CD4-positive, CD25-positive, alpha-beta regulatory T cell (primary cell): Measurements from ENCODE around the gene ZBTB18. TPM values are rescaled to one million over a fixed set of nuclear protein-coding genes. Genes with fewer than 3 reads are reported as not detected.

Experiments
- ATAC-seq, 2 donors: fragments of 150-1000 bp; cut with Tn5 transposase; one replicate each; pipeline ENCODE4 v1.10.0; 2021; ENCODE audit warnings: low read depth in 2 of 2, moderate number of reproducible peaks in 2 of 2, moderate library complexity in 1 of 2
- DNase-seq, 3 donors: peaks; one replicate each; pipeline versions ENCODE4 v3.0.0 to v3.0.0-alpha.2; 2012 to 2022; ENCODE audit warnings: mixed read lengths in 1 of 3
- H3K27ac ChIP-seq: one replicate; pipeline ENCODE4 v1.7.0; 2013; ENCODE audit warnings: mild to moderate bottlenecking, low read length; ENCODE audit not compliant: insufficient read depth, poor library complexity, severe bottlenecking
- H3K27me3 ChIP-seq: one replicate; pipeline ENCODE4 v1.7.0; 2013; ENCODE audit warnings: low read length; ENCODE audit not compliant: control insufficient read depth, insufficient read depth
- H3K36me3 ChIP-seq: one replicate; pipeline ENCODE4 v1.7.0; 2013; ENCODE audit warnings: mild to moderate bottlenecking, low read length, moderate library complexity; ENCODE audit not compliant: control insufficient read depth, insufficient read depth
- H3K4me1 ChIP-seq: 2 replicates; pipeline ENCODE4 v1.7.0; 2013; ENCODE audit warnings: mild to moderate bottlenecking, low read length; ENCODE audit not compliant: insufficient read depth, control insufficient read depth, poor library complexity, severe bottlenecking
- H3K4me3 ChIP-seq: one replicate; pipeline ENCODE4 v1.7.0; 2013; ENCODE audit warnings: low read depth, mild to moderate bottlenecking, low read length, moderate library complexity
- H3K9me3 ChIP-seq, 2 experiments: 1 replicate in 1 of 2; 2 replicates in 1 of 2; pipeline ENCODE4 v1.7.0; 2013; ENCODE audit warnings: low read length in 2 of 2, mild to moderate bottlenecking in 1 of 2, moderate library complexity in 1 of 2; ENCODE audit not compliant: control insufficient read depth in 2 of 2
- H3K27ac Mint-ChIP-seq, 3 donors: one replicate each; pipeline ENCODE4 v1.8.0; 2020 to 2022; ENCODE audit warnings: mild to moderate bottlenecking in 3 of 3, mixed read lengths in 3 of 3, moderate library complexity in 2 of 3
- H3K27me3 Mint-ChIP-seq: one replicate; pipeline ENCODE4 v1.8.0; 2022; ENCODE audit warnings: mild to moderate bottlenecking, mixed read lengths
- H3K36me3 Mint-ChIP-seq: one replicate; pipeline ENCODE4 v1.8.0; 2020; ENCODE audit warnings: mixed read lengths
- H3K4me1 Mint-ChIP-seq, 4 donors: one replicate each; pipeline ENCODE4 v1.8.0; 2020 to 2022; ENCODE audit warnings: mixed read lengths in 4 of 4, mild to moderate bottlenecking in 1 of 4
- H3K4me3 Mint-ChIP-seq, 4 donors: one replicate each; pipeline ENCODE4 v1.8.0; 2020 to 2022; ENCODE audit warnings: mild to moderate bottlenecking in 4 of 4, mixed read lengths in 4 of 4, moderate library complexity in 3 of 4
- H3K9me3 Mint-ChIP-seq, 7 donors: one replicate each; pipeline ENCODE4 v1.8.0; 2020 to 2022; ENCODE audit warnings: mixed read lengths in 7 of 7, mild to moderate bottlenecking in 3 of 7, moderate library complexity in 2 of 7
- polyA plus RNA-seq, 4 donors: library from polyadenylated mRNA; unstranded; fragments of 300-500 nt; fragmentation: Illumina TruSeq; gene quantifications; one replicate each; pipeline ENCODE4 v1.2.3, GENCODE V29; 2021
- total RNA-seq: library from RNA; stranded (reverse); gene quantifications from one replicate; pipeline ENCODE4 v1.2.3, GENCODE V29; 2022

ZBTB18 gene
- total and polyA plus RNA-seq, 5 donors from 2014 or later: 0.76 to 21.7 (median 2.0) TPM

DNA sequence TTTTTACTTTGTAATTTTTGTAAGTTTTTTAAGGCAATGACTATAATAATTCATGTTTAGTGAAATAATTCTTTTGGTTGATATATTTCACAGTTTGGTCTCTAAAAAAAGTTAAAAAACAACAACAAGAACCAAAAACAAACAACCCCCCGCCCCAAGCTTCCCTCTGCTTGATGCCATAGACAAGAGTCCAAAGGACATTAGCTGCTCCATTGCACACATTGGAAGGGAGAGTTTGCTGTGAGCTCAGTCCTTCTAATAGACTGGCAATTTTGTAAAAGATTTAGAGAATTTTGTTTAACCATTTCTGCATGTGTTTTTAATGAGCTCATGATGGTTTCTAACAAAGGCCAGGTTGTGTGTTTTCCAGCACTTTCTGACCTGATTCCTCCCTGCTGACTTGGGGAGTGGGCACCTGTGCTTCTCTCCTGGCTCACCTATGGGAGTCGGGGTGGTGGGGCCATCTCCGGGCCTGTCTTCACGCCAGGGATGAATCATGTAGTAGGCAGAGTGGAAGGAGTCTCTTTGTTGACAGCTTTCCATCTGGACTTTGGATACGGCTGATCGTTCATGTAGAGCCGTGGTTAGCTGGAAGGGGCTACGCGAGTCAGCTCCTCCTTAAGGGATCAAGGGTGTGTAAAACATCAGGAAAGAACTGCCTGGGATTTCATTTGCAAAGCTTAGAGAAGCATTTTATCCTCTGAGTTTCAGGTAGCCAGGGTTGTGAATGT, 14.1 kb downstream of the ZBTB18 start:
- Mint-ChIP-seq H3K27ac (no peak overlapping the region), H3K9me3 (no peaks in the 10 kb centered on the region), H3K4me3 (no peak overlapping the region), H3K4me1 (peaks cover 0 to 3% (median under 1%) of the 10 kb centered on the region in 4 donors), H3K36me3 (no peaks in the 10 kb centered on the region), H3K27me3 (peaks cover 4% of the 10 kb centered on the region)
- Histone ChIP-seq H3K27me3 (peaks cover 5% of the 10 kb centered on the region), H3K36me3 (no peaks in the 10 kb centered on the region), H3K4me1 (no peaks in the 10 kb centered on the region), H3K9me3 (no peaks in the 10 kb centered on the region), H3K4me3 (no peak overlapping the region), H3K27ac (no peak overlapping the region)
- DNase-seq (no peak), ATAC-seq (no peak)

DNA sequence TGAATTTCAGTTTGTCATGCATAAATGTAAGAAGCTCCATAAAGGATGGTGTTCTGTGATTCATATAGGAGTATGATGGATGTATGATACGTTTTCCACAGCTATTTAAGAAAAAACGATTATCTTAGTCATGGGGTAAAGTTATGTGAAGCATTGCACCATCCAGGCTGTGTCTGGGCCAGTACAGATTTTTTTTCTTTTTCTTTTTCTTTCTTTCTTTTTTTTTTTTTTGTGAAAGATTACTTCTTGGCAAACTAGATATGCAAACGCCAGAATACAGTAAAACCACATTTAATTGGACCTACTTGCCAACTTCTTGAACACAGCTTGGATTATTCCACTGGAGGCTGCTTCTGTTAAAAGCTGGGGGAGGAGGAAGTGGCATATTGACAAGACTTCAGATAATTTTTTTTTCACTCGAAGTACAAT, 14.9 kb downstream of the ZBTB18 start:
- ATAC-seq: no peak
- Mint-ChIP-seq H3K36me3 (no peaks in the 10 kb centered on the region), H3K27me3 (no peaks in the 10 kb centered on the region), H3K9me3 (no peaks in the 10 kb centered on the region), H3K27ac (no peak overlapping the region), H3K4me1 (peaks cover 0 to 3% (median under 1%) of the 10 kb centered on the region in 4 donors), H3K4me3 (no peak overlapping the region)
- Histone ChIP-seq H3K27me3 (peaks cover 5% of the 10 kb centered on the region), H3K36me3 (no peaks in the 10 kb centered on the region), H3K9me3 (no peaks in the 10 kb centered on the region), H3K4me3 (no peak overlapping the region), H3K4me1 (no peaks in the 10 kb centered on the region), H3K27ac (no peak overlapping the region)
- no peak for DNase-seq

DNA sequence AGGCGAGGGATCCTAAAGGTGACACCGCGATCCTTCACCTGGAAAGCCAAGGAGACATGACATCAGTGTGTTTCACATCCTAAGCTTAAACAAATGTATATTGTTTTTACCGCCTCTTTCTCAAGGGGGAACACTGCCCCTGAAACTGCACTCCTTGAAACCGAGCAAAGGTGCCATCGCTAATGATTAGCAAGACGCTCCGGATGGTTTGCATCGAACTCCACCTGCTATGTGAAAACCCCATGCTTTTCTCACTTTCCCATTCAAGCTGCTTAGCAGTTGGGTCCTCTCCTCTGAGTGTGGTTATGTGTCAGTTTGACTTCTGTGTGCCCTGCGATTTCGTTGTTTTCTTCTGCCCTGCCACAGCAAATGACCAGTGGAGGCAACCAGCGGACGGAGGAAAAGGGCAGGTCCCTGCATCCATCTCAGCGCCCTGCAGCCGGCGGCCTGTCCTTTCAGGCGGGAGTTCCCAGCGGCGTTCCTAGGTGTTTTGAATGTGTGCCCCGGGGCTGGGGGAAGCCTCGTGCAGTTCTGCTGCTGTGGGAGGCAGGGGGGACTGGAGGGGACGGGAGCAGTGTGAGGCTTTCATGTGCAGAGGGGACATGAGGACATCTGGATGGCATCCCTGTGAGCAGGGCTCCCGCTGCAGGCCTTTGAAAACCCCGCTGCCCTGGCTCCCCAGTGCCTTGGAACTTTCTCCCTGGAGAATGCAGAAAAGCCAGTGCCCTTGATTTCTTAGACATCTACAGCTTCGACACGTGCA, 16.1 kb downstream of the ZBTB18 start:
- H3K4me1 Mint-ChIP-seq: peaks cover 0 to 3% (median under 1%) of the 10 kb centered on the region in 4 donors
- H3K27ac Mint-ChIP-seq: peak overlapping the region in 1 of 3 donors; percentile 14
- H3K4me3 ChIP-seq: no peak overlapping the region
- no peak overlapping the region for H3K4me3 Mint-ChIP-seq
- H3K36me3 ChIP-seq: no peaks in the 10 kb centered on the region
- peaks cover 5% of the 10 kb centered on the region for H3K27me3 ChIP-seq
- H3K9me3 ChIP-seq: no peaks in the 10 kb centered on the region
- no peaks in the 10 kb centered on the region for H3K36me3 Mint-ChIP-seq
- no peaks in the 10 kb centered on the region for H3K27me3 Mint-ChIP-seq
- DNase-seq: no peak
- no peak for ATAC-seq
- no peaks in the 10 kb centered on the region for H3K4me1 ChIP-seq
- H3K27ac ChIP-seq: no peak overlapping the region
- no peaks in the 10 kb centered on the region for H3K9me3 Mint-ChIP-seq

DNA sequence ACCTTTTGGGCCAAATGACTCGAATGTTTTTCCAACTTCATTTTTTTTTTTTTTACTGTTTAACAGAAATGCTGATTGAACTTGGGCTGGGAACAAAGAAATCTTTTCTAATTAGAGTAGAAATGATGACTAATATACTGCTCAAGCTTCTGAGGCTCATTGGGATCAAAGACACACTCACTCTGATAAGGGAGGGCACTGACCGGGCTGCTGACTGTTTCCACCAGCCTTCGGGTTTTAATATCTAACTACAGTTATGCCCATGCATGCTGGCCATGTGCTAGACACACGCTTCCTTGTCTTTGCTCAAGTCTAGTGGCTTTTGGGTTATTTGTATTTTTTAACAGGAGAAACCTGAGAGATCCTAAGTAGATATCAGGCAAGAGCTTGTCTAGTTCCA, 16.8 kb downstream of the ZBTB18 start:
- Histone ChIP-seq H3K36me3 (no peaks in the 10 kb centered on the region), H3K27ac (no peak overlapping the region), H3K4me1 (no peaks in the 10 kb centered on the region), H3K9me3 (no peaks in the 10 kb centered on the region), H3K27me3 (peaks cover 5% of the 10 kb centered on the region), H3K4me3 (no peak overlapping the region)
- Mint-ChIP-seq H3K4me1 (peaks cover 0 to 7% (median 4%) of the 10 kb centered on the region in 4 donors), H3K27ac (no peak overlapping the region), H3K9me3 (no peaks in the 10 kb centered on the region), H3K4me3 (no peak overlapping the region), H3K36me3 (no peaks in the 10 kb centered on the region), H3K27me3 (no peaks in the 10 kb centered on the region)
- ATAC-seq (no peak), DNase-seq (no peak)

DNA sequence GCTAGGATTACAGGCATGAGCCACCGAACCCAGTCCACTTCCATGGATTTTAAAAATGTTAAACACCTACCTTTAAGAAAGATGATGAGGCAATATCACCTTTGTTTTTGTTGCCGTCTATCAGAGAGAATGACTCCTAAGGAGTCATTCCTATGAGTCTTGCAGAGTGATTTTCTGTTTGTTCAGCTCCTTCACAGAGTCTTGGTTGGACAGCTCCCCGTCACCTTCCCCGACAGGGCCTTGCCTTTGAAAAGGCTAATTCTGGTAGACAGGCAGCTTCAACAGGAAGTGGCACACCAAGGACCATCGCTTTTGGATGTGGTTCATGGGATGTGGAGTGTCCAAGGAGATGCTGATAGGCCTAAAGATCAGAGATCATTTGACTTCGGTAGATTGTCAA, 17.5 kb downstream of the ZBTB18 start:
- H3K27ac ChIP-seq: no peak overlapping the region
- no peaks in the 10 kb centered on the region for H3K36me3 ChIP-seq
- ATAC-seq (no peak), DNase-seq (no peak)
- H3K9me3 ChIP-seq: no peaks in the 10 kb centered on the region
- peaks cover 0 to 8% (median 4%) of the 10 kb centered on the region in 4 donors for H3K4me1 Mint-ChIP-seq
- H3K36me3 Mint-ChIP-seq: no peaks in the 10 kb centered on the region
- H3K27me3 Mint-ChIP-seq: no peaks in the 10 kb centered on the region
- peaks cover 3% of the 10 kb centered on the region for H3K27me3 ChIP-seq
- no peak overlapping the region for H3K4me3 Mint-ChIP-seq
- peak overlapping the region in 1 of 3 donors; percentile 26 for H3K27ac Mint-ChIP-seq
- H3K4me1 ChIP-seq: no peaks in the 10 kb centered on the region
- H3K9me3 Mint-ChIP-seq: no peaks in the 10 kb centered on the region
- no peak overlapping the region for H3K4me3 ChIP-seq

DNA sequence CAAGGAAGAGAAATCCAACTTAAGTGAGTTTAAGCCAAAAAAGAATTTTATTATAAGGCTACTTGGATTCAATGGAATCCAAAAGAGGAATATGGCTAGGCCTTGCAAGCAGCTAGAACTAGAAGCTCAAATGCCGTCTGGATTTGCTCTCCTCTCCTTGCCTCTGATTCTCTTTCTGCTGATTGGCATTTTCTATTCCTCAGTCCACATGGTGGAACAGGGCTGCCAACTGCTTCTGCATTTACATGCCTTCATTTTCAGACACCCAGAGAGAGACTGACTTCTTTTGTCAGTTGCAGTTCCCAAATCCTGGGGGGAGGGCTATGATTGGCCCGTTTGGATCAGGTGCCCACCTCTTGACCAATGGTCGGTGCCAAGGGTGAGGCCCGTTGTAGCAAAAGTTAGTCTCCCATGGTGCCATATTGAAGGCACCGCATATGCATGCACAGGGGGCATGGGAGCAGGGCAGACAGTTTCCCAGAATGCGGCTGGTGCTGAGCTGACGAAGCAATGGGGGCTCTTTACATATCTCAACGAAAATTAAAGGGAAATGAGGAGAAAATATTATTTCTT, 18.3 kb downstream of the ZBTB18 start:
- Mint-ChIP-seq H3K4me3 (no peak overlapping the region), H3K27ac (no peak overlapping the region), H3K4me1 (peaks cover 0 to 17% (median 7%) of the 10 kb centered on the region in 4 donors), H3K9me3 (no peaks in the 10 kb centered on the region), H3K36me3 (no peaks in the 10 kb centered on the region), H3K27me3 (no peaks in the 10 kb centered on the region)
- no peak overlapping the region for H3K27ac ChIP-seq
- no peak for ATAC-seq
- no peaks in the 10 kb centered on the region for H3K36me3 ChIP-seq
- no peaks in the 10 kb centered on the region for H3K9me3 ChIP-seq
- DNase-seq: no peak
- no peak overlapping the region for H3K4me3 ChIP-seq
- peaks cover 5% of the 10 kb centered on the region for H3K4me1 ChIP-seq
- peaks cover 1% of the 10 kb centered on the region for H3K27me3 ChIP-seq

DNA sequence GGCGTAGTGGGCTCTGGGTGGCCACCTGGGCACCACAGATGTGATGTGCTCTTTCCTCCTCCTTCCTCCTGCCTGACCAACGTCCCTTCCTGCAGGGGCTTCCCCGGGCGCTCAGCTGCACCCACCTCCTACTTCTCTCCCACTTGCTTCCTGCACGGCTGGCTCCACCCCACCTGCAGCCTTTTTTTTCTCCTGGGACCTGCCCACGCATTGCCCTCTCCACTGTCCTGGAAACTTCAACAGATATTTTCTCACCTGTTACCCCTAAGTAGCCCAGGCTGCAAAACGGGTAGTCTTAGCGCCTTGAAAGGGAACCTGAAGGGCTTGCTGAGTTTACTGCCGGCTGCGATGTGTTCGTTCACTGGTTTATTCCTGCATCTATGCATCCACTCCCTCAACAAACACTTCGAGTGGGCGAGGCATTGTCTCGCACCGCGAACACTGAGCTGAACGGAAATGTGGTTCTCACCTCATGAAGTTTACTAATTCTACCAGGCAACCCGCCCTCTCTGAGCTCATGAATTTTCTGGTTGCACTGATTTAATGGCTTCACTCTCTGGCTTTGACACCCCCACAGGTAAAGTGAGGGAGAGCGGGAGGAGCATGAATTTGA, 23.6 kb downstream of the ZBTB18 start:
- Histone ChIP-seq H3K27me3 (no peaks in the 10 kb centered on the region), H3K4me3 (peak overlapping the region; percentile 65), H3K27ac (peak overlapping the region; percentile 55), H3K4me1 (peaks cover 19% of the 10 kb centered on the region), H3K9me3 (no peaks in the 10 kb centered on the region), H3K36me3 (no peaks in the 10 kb centered on the region)
- peak; percentile 27 to 86 (median 74) for DNase-seq
- Mint-ChIP-seq H3K27ac (peak overlapping the region; percentile 88 to 95 (median 91)), H3K4me1 (peaks cover 12 to 34% (median 20%) of the 10 kb centered on the region in 4 donors), H3K9me3 (peaks cover 0 to 3% (median 0%) of the 10 kb centered on the region in 7 donors), H3K27me3 (peaks cover 14% of the 10 kb centered on the region), H3K4me3 (peak overlapping the region; percentile 51 to 94 (median 84)), H3K36me3 (no peaks in the 10 kb centered on the region)
- peak; percentile 88 to 94 for ATAC-seq
